Right lobe of liver (tissue), 6 donors: ENCODE data around the gene SYP. TPM values are rescaled to one million over a fixed set of nuclear protein-coding genes. Genes with fewer than 3 reads are reported as not detected.

Experiments
- ATAC-seq, 4 donors: fragments of 200-7000 bp; cut with Tn5 transposase; one replicate each; pipeline ENCODE4 v1.9.1; 2020; ENCODE audit warnings: mild to moderate bottlenecking in 4 of 4, moderate library complexity in 4 of 4
- DNase-seq, 3 donors: peaks; one replicate each; pipeline ENCODE4 v3.0.0-alpha.2; 2020
- H3K27ac ChIP-seq, 3 donors: fragments of 200-600 bp; one replicate each; pipeline ENCODE4 v1.8.0; 2022
- H3K27me3 ChIP-seq, 2 donors: fragments of 200-600 bp; one replicate each; pipeline ENCODE4 v1.8.0; 2022
- H3K36me3 ChIP-seq, 4 donors: fragments of 200-600 bp; sonication (generic) in 1 of 4; one replicate each; pipeline versions ENCODE4 v1.5.1 to v1.8.0; 2017 to 2022; ENCODE audit warnings: control low read depth in 1 of 4
- H3K4me1 ChIP-seq, 4 donors: fragments of 200-600 bp; sonication (generic) in 1 of 4; one replicate each; pipeline versions ENCODE4 v1.5.1 to v1.8.0; 2017 to 2022; ENCODE audit warnings: control low read depth in 1 of 4
- H3K4me3 ChIP-seq, 3 donors: fragments of 200-600 bp; one replicate each; pipeline ENCODE4 v1.8.0; 2022
- H3K9me3 ChIP-seq, 4 donors: fragments of 200-600 bp; sonication (generic) in 1 of 4; one replicate each; pipeline versions ENCODE4 v1.5.1 to v1.8.0; 2017 to 2022; ENCODE audit warnings: control low read depth in 1 of 4
- CTCF ChIP-seq, 4 donors: fragments of 200-600 bp in 3 of 4; fragments of 450-650 bp in 1 of 4; IDR thresholded peaks; one replicate each; pipeline versions ENCODE4 v1.5.1 to v1.8.0; 2016 to 2022; ENCODE audit warnings: antibody characterized with exemption in 4 of 4, mild to moderate bottlenecking in 2 of 4
- POLR2A ChIP-seq: fragments of 450-650 bp; IDR thresholded peaks from one replicate; pipeline ENCODE4 v1.6.1; 2017; ENCODE audit warnings: antibody characterized with exemption, mild to moderate bottlenecking
- WGBS: methylation state at CpG from one replicate; pipeline ENCODE4 v1.1.6; 2018; ENCODE audit warnings: low coverage, low lambda C conversion rate; ENCODE audit not compliant: insufficient coverage; ENCODE audit errors: missing lambda C conversion rate; 5-methylcytosine and 5-hydroxymethylcytosine counted together
- intact Hi-C, 2 donors: fragments of 100-400 bp; cut with DNase I; formaldehyde crosslinking; loops; one replicate each; pipeline versions ENCODE4 v1.11.2 to v1.14.1; 2022
- total RNA-seq, 6 experiments: library from RNA; depleted of rRNA in 2 of 6; stranded (reverse); fragments of >200 nt in 2 of 6; fragmentation: NEBNext Ultra II Directional in 3 of 6; extraction: Animal tissue kit (Norgen Biotek cat#: 25700) in 3 of 6; gene quantifications; one replicate each; pipeline versions ENCODE4 v1.1.0 to v1.2.4, GENCODE V29; 2016 to 2023
- donor health status: DM: no; HTN: yes; CAD: no.
- donor health status: DM: no; HTN: no; CAD: no.
- donor health status: DM: no; HTN: no; CAD: no.
- donor health status: DM: no; HTN: yes; CAD: no.
- donor health status: DM: no; HTN: yes; CAD: no.

SYP gene
- total RNA-seq, 6 experiments from 2014 or later, result 0.12 to 0.39 (median 0.27) TPM; not detected in 1

GRCh38 chrX:49165901-49166881, 33.8 kb downstream of the SYP start:
- Histone ChIP-seq H3K4me1 (no peaks in the 10 kb centered on the region), H3K27me3 (no peaks in the 10 kb centered on the region), H3K27ac (peak overlapping the region; percentile 47 to 83 (median 81)), H3K4me3 (peak overlapping the region in 2 of 3 donors; percentile 11 to 43), H3K9me3 (no peaks in the 10 kb centered on the region), H3K36me3 (no peaks in the 10 kb centered on the region)
- intact Hi-C loops, result no loop called here
- WGBS, result 49% methylated on average over 8 of the region's 61 CpGs
- peak; percentile 65 to 85 (median 69) for DNase-seq
- TF ChIP-seq POLR2A (no peak), CTCF (IDR thresholded peaks at IDR 0.05) (peak in 1 of 4 donors; percentile 12)
- ATAC-seq, result peak; percentile 5 to 45 (median 9)

- 80% methylated on average over 2 of the region's 31 CpGs for WGBS
- DNase-seq (peak in 1 of 3 donors; percentile 52), ATAC-seq (no peak)
- intact Hi-C loops, result no loop called here
- peaks cover 0 to 11% (median 4%) of the 10 kb centered on the region in 4 donors for H3K4me1 ChIP-seq
- H3K27ac ChIP-seq, result peak overlapping the region in 2 of 3 donors; percentile 81 to 87
- TF ChIP-seq CTCF (IDR thresholded peaks at IDR 0.05) (no peak), POLR2A (no peak)
- H3K27me3 ChIP-seq, result no peaks in the 10 kb centered on the region
- no peak overlapping the region for H3K4me3 ChIP-seq
- no peaks in the 10 kb centered on the region for H3K36me3 ChIP-seq
- H3K9me3 ChIP-seq, result no peaks in the 10 kb centered on the region
Observed at GRCh38 chrX:49164589-49165360, 35.2 kb downstream of the SYP start.

- WGBS, result 46% methylated on average over 16 of the region's 69 CpGs
- intact Hi-C loops, result no loop called here
- H3K9me3 ChIP-seq, result no peaks in the 10 kb centered on the region
- peak; percentile 67 to 83 (median 76) for TF ChIP-seq CTCF (IDR thresholded peaks at IDR 0.05)
- TF ChIP-seq POLR2A, result peak; percentile 38
- peak overlapping the region; percentile 71 to 87 (median 81) for H3K27ac ChIP-seq
- ATAC-seq (peak; percentile 76 to 84 (median 79)), DNase-seq (peak; percentile 89 to 93 (median 90))
- H3K27me3 ChIP-seq, result no peaks in the 10 kb centered on the region
- H3K4me1 ChIP-seq, result peaks cover 0 to 11% (median 4%) of the 10 kb centered on the region in 4 donors
- H3K36me3 ChIP-seq, result no peaks in the 10 kb centered on the region
- peak overlapping the region; percentile 23 to 50 (median 50) for H3K4me3 ChIP-seq
Observed at GRCh38 chrX:49163555-49164419, 36.2 kb downstream of the SYP start.

- DNase-seq (peak; percentile 55 to 82 (median 80)), ATAC-seq (peak; percentile 25 to 60 (median 43))
- peak within 1 kb of the TSS; percentile 23 to 50 (median 50) for H3K4me3 ChIP-seq
- no peaks in the 10 kb centered on the region for H3K9me3 ChIP-seq
- peak within 1 kb of the TSS; percentile 71 to 87 (median 81) for H3K27ac ChIP-seq
- H3K36me3 ChIP-seq, result no peaks in the 10 kb centered on the region
- TF ChIP-seq CTCF (IDR thresholded peaks at IDR 0.05) (peak in 1 of 4 donors; percentile 2), POLR2A (no peak)
- peaks cover 0 to 11% (median 4%) of the 10 kb centered on the region in 4 donors for H3K4me1 ChIP-seq
- H3K27me3 ChIP-seq, result no peaks in the 10 kb centered on the region
- intact Hi-C loops, result no loop called here
- 26% methylated on average over 3 of the region's 28 CpGs for WGBS
Observed at GRCh38 chrX:49162620-49163019, 37.4 kb downstream of the SYP start, which contains the start of gene MAGIX. Gene MAGIX (plus strand): TSS chrX:49162758. CDS start chrX:49162890, 132 bp downstream.
